ENCODE results near the gene DHDH. TPM values are rescaled to one million over a fixed set of nuclear protein-coding genes. Genes with fewer than 3 reads are reported as not detected.

The DHDH gene
- total and polyA plus RNA-seq, 2 of the 13 experiments (the other 11 are each of a cell fraction or from before 2014, with no cell fraction given) = 0.13 to 0.91 TPM

- TF ChIP-seq ZBTB49 (CRISPR knock-in tag; IDR thresholded peaks at IDR 0.05; ENCODE audit: borderline replicate concordance) (no peak), ZNF746 (CRISPR knock-in tag; IDR thresholded peaks at IDR 0.05) (no peak), PLRG1 (conservative IDR thresholded peaks at IDR 0.05) (no peak), ZBTB34 (CRISPR knock-in tag; IDR thresholded peaks at IDR 0.05) (no peak), BCLAF1 (IDR thresholded peaks at IDR 0.05) (no peak), ZNF34 (CRISPR knock-in tag; IDR thresholded peaks at IDR 0.05; ENCODE audit: borderline replicate concordance) (no peak), AGO2 (optimal IDR thresholded peaks at IDR 0.05; ENCODE audit: low read depth, low read length) (peak; percentile 100), ZBTB21 (CRISPR knock-in tag; IDR thresholded peaks at IDR 0.05) (no peak), KLF11 (CRISPR knock-in tag; IDR thresholded peaks at IDR 0.05) (no peak), SMARCC2 (IDR thresholded peaks at IDR 0.05) (no peak), ZNF639 (CRISPR knock-in tag; conservative IDR thresholded peaks at IDR 0.05) (no peak), MIXL1 (CRISPR knock-in tag; IDR thresholded peaks at IDR 0.05) (no peak), NFKB2 (CRISPR knock-in tag; IDR thresholded peaks at IDR 0.05; ENCODE audit: borderline replicate concordance) (no peak), NFAT5 (CRISPR knock-in tag; IDR thresholded peaks at IDR 0.05) (peak; percentile 72; the same call in 1 of the 2 replicates), ZNF781 (CRISPR knock-in tag; IDR thresholded peaks at IDR 0.05; ENCODE audit: borderline replicate concordance, not compliant biosample characterization) (no peak), MXD3 (CRISPR knock-in tag; IDR thresholded peaks at IDR 0.05) (no peak)
These were observed 32.5 kb downstream of the DHDH start (continued) for GRCh38 chr19:48965806-48966540.
